SK-N-SH treated with all-trans-retinoic acid at 6 μM for 48 hours (cell line): ENCODE measurements around the gene NME1.

Experiments
- ATAC-seq: fragments of 200-7000 bp; cut with Tn5 transposase; 3 replicates; pipeline ENCODE4 v1.9.1; 2020; ENCODE audit warnings: mild to moderate bottlenecking, moderate library complexity
- ARNTL ChIP-seq: fragments of 450-650 bp; formaldehyde crosslinking; IDR thresholded peaks from 2 replicates; pipeline ENCODE4 v1.5.0; 2020; ENCODE audit warnings: low read depth, mild to moderate bottlenecking, moderate library complexity, borderline replicate concordance
- ESRRG ChIP-seq: fragments of 250-450 bp; sonication (Bioruptor Pico); IDR thresholded peaks from 2 replicates; pipeline ENCODE4 v1.6.1; 2021; ENCODE audit warnings: mild to moderate bottlenecking
- GLIS3 ChIP-seq: fragments of 250-450 bp; sonication (Bioruptor Pico); IDR thresholded peaks from 2 replicates; pipeline ENCODE4 v1.5.0; 2020; ENCODE audit warnings: mild to moderate bottlenecking, moderate library complexity
- ISL1 ChIP-seq: fragments of 250-450 bp; sonication (Bioruptor Pico); IDR thresholded peaks from 2 replicates; pipeline ENCODE4 v2.1.2; 2022; ENCODE audit warnings: mild to moderate bottlenecking, moderate library complexity
- OSR1 ChIP-seq: fragments of 250-450 bp; sonication (Bioruptor Pico); IDR thresholded peaks from 2 replicates; pipeline ENCODE4 v1.8.0; 2022; ENCODE audit warnings: moderate library complexity, mild to moderate bottlenecking, inconsistent platforms
- RARB ChIP-seq: fragments of 250-450 bp; sonication (Bioruptor Pico); IDR thresholded peaks from 2 replicates; pipeline ENCODE4 v1.8.0; 2021; ENCODE audit warnings: mild to moderate bottlenecking, moderate library complexity
- SNAI2 ChIP-seq: fragments of 250-450 bp; sonication (Bioruptor Pico); IDR thresholded peaks from 2 replicates; pipeline ENCODE4 v1.5.0; 2020; ENCODE audit warnings: mild to moderate bottlenecking, moderate library complexity
- TCF4 ChIP-seq: fragments of 250-450 bp; sonication (Bioruptor Pico); IDR thresholded peaks from 2 replicates; pipeline ENCODE4 v1.8.0; 2021; ENCODE audit warnings: mild to moderate bottlenecking, moderate library complexity, borderline replicate concordance
- TOX ChIP-seq: fragments of 250-450 bp; sonication (Bioruptor Pico); IDR thresholded peaks from 2 replicates; pipeline ENCODE4 v1.8.0; 2021; ENCODE audit warnings: mild to moderate bottlenecking, moderate library complexity, borderline replicate concordance
- ZC3H10 ChIP-seq: fragments of 250-450 bp; sonication (Bioruptor Pico); IDR thresholded peaks from 2 replicates; pipeline ENCODE4 v1.5.1; 2021; ENCODE audit warnings: mild to moderate bottlenecking, moderate library complexity
- ZFP3 ChIP-seq: fragments of 250-450 bp; sonication (Bioruptor Pico); IDR thresholded peaks from 2 replicates; pipeline ENCODE4 v1.5.0; 2020; ENCODE audit warnings: mild to moderate bottlenecking, moderate library complexity
- ZFP30 ChIP-seq: fragments of 450-650 bp; formaldehyde crosslinking; IDR thresholded peaks from 2 replicates; pipeline ENCODE4 v1.5.0; 2022; ENCODE audit warnings: mild to moderate bottlenecking, moderate library complexity
- ZNF565 ChIP-seq: fragments of 450-650 bp; formaldehyde crosslinking; conservative IDR thresholded peaks from 2 replicates; pipeline ENCODE4 v1.5.0; 2020; ENCODE audit warnings: low read depth, mild to moderate bottlenecking, moderate library complexity
- ZNF70 ChIP-seq: fragments of 450-650 bp; formaldehyde crosslinking; IDR thresholded peaks from 2 replicates; pipeline ENCODE4 v1.5.0; 2020; ENCODE audit warnings: mild to moderate bottlenecking, moderate library complexity
- ZNF8 ChIP-seq: fragments of 450-650 bp; formaldehyde crosslinking; IDR thresholded peaks from 2 replicates; pipeline ENCODE4 v1.5.0; 2020; ENCODE audit warnings: mild to moderate bottlenecking, moderate library complexity
- TF ChIP-seq, protein P1 (sequence below): fragments of 250-450 bp; sonication (Bioruptor Pico); IDR thresholded peaks from 2 replicates; pipeline ENCODE4 v1.5.1; 2020; ENCODE audit warnings: low read depth, mild to moderate bottlenecking, moderate library complexity
- TF ChIP-seq, protein P2 (sequence below): fragments of 250-450 bp; sonication (Bioruptor Pico); IDR thresholded peaks from 2 replicates; pipeline ENCODE4 v1.5.1; 2021; ENCODE audit warnings: mild to moderate bottlenecking, moderate library complexity
- TF ChIP-seq, protein P3 (sequence below): fragments of 250-450 bp; sonication (Bioruptor Pico); IDR thresholded peaks from 2 replicates; pipeline ENCODE4 v1.5.0; 2020; ENCODE audit warnings: mild to moderate bottlenecking, moderate library complexity
- TF ChIP-seq, protein P4 (sequence below): fragments of 250-450 bp; sonication (Bioruptor Pico); IDR thresholded peaks from 2 replicates; pipeline ENCODE4 v1.8.0; 2020; ENCODE audit warnings: mild to moderate bottlenecking, moderate library complexity, borderline replicate concordance
- TF ChIP-seq, protein P5 (sequence below): fragments of 250-450 bp; sonication (Bioruptor Pico); IDR thresholded peaks from 2 replicates; pipeline ENCODE4 v1.8.0; 2021; ENCODE audit warnings: low read depth, mild to moderate bottlenecking, moderate library complexity, borderline replicate concordance

NME1 gene

DNA sequence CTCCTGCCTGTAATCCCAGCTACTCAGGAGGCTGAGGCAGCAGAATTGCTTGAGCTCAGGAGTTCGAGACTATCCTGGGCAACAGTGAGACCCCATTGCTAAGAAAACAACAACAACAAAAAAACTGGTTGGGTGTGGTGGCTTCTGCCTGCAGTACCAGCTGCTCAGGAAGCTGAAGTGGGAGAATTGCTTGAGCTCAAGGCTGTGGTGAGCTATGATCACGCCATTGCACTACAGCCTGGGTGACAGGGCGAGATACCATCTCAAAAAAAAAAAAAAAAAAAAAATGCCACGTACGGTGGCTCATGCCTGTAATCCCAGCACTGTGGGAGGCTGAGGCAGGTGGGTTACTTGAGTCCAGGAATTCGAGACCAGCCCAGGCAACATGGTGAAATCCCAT, 46.9 kb downstream of the NME1 start:
- TF ChIP-seq TOX (no peak), ISL1 (CRISPR knock-in tag) (no peak), ZNF70 (CRISPR knock-in tag) (no peak), GLIS3 (CRISPR knock-in tag) (no peak)
- no peak for ATAC-seq

DNA sequence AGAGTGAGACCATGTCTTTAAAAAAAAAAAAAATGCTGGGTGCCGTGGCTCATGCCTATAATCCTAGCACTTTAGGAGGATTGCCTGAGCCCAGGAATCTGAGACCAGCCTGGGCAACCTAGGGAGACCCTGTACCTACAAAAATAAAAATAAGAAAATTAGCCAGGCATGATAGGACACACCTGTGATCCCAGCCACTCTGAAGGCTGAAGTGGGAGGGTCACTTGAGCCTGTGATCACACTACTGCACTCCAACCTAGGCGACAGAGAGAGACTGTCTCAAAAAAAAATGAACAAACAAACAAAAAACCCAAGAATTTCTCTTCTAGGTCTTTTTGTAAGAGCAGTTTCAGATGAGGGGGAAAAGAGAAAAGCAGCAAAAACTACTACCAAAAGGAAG, 47.5 kb downstream of the NME1 start:
- no peak for TF ChIP-seq GLIS3 (CRISPR knock-in tag)
- TF ChIP-seq, protein P1, sequence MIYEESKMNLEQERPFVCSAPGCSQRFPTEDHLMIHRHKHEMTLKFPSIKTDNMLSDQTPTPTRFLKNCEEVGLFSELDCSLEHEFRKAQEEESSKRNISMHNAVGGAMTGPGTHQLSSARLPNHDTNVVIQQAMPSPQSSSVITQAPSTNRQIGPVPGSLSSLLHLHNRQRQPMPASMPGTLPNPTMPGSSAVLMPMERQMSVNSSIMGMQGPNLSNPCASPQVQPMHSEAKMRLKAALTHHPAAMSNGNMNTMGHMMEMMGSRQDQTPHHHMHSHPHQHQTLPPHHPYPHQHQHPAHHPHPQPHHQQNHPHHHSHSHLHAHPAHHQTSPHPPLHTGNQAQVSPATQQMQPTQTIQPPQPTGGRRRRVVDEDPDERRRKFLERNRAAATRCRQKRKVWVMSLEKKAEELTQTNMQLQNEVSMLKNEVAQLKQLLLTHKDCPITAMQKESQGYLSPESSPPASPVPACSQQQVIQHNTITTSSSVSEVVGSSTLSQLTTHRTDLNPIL: no peak
- TF ChIP-seq ZC3H10 (CRISPR knock-in tag): no peak
- no peak for TF ChIP-seq OSR1 (CRISPR knock-in tag)
- TF ChIP-seq RARB: no peak
- TF ChIP-seq ZNF565: no peak
- TF ChIP-seq, protein P2, sequence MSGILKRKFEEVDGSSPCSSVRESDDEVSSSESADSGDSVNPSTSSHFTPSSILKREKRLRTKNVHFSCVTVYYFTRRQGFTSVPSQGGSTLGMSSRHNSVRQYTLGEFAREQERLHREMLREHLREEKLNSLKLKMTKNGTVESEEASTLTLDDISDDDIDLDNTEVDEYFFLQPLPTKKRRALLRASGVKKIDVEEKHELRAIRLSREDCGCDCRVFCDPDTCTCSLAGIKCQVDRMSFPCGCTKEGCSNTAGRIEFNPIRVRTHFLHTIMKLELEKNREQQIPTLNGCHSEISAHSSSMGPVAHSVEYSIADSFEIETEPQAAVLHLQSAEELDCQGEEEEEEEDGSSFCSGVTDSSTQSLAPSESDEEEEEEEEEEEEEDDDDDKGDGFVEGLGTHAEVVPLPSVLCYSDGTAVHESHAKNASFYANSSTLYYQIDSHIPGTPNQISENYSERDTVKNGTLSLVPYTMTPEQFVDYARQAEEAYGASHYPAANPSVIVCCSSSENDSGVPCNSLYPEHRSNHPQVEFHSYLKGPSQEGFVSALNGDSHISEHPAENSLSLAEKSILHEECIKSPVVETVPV (CRISPR knock-in tag): no peak
- TF ChIP-seq, protein P3, sequence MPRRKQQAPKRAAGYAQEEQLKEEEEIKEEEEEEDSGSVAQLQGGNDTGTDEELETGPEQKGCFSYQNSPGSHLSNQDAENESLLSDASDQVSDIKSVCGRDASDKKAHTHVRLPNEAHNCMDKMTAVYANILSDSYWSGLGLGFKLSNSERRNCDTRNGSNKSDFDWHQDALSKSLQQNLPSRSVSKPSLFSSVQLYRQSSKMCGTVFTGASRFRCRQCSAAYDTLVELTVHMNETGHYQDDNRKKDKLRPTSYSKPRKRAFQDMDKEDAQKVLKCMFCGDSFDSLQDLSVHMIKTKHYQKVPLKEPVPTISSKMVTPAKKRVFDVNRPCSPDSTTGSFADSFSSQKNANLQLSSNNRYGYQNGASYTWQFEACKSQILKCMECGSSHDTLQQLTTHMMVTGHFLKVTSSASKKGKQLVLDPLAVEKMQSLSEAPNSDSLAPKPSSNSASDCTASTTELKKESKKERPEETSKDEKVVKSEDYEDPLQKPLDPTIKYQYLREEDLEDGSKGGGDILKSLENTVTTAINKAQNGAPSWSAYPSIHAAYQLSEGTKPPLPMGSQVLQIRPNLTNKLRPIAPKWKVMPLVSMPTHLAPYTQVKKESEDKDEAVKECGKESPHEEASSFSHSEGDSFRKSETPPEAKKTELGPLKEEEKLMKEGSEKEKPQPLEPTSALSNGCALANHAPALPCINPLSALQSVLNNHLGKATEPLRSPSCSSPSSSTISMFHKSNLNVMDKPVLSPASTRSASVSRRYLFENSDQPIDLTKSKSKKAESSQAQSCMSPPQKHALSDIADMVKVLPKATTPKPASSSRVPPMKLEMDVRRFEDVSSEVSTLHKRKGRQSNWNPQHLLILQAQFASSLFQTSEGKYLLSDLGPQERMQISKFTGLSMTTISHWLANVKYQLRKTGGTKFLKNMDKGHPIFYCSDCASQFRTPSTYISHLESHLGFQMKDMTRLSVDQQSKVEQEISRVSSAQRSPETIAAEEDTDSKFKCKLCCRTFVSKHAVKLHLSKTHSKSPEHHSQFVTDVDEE (CRISPR knock-in tag): no peak
- no peak for TF ChIP-seq SNAI2
- TF ChIP-seq ISL1 (CRISPR knock-in tag): no peak
- TF ChIP-seq, protein P4, sequence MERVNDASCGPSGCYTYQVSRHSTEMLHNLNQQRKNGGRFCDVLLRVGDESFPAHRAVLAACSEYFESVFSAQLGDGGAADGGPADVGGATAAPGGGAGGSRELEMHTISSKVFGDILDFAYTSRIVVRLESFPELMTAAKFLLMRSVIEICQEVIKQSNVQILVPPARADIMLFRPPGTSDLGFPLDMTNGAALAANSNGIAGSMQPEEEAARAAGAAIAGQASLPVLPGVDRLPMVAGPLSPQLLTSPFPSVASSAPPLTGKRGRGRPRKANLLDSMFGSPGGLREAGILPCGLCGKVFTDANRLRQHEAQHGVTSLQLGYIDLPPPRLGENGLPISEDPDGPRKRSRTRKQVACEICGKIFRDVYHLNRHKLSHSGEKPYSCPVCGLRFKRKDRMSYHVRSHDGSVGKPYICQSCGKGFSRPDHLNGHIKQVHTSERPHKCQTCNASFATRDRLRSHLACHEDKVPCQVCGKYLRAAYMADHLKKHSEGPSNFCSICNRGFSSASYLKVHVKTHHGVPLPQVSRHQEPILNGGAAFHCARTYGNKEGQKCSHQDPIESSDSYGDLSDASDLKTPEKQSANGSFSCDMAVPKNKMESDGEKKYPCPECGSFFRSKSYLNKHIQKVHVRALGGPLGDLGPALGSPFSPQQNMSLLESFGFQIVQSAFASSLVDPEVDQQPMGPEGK (CRISPR knock-in tag): no peak
- TF ChIP-seq TOX: no peak
- no peak for TF ChIP-seq TCF4
- no peak for TF ChIP-seq ZFP30 (CRISPR knock-in tag)
- TF ChIP-seq ZNF8 (CRISPR knock-in tag): no peak
- TF ChIP-seq ZFP3 (CRISPR knock-in tag): no peak
- no peak for TF ChIP-seq ESRRG
- no peak for ATAC-seq

DNA sequence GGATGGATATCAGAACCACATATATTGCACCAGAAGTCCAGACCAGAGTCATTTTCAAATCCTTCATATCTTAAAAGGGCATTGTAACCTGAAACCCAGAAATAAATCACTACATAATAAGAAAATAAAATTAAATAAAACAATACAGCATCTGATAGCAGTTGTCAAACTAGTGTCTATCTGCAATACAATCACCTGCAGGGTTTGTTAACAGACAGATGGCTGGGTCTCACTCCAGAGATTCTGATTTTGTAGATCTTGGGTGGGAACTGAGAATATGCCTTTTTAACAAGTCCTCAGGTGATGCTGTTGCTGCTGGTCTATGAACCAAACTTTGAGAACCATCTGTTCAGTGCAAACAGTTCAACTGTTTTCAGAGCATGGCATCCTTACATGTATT, 50.5 kb downstream of the NME1 start:
- TF ChIP-seq ESRRG (no peak), RARB (no peak), ARNTL (CRISPR knock-in tag) (no peak), ISL1 (CRISPR knock-in tag) (no peak), ZNF8 (CRISPR knock-in tag) (no peak), OSR1 (CRISPR knock-in tag) (no peak), GLIS3 (CRISPR knock-in tag) (no peak)
- TF ChIP-seq, protein P2 (CRISPR knock-in tag): no peak
- TF ChIP-seq, protein P5, sequence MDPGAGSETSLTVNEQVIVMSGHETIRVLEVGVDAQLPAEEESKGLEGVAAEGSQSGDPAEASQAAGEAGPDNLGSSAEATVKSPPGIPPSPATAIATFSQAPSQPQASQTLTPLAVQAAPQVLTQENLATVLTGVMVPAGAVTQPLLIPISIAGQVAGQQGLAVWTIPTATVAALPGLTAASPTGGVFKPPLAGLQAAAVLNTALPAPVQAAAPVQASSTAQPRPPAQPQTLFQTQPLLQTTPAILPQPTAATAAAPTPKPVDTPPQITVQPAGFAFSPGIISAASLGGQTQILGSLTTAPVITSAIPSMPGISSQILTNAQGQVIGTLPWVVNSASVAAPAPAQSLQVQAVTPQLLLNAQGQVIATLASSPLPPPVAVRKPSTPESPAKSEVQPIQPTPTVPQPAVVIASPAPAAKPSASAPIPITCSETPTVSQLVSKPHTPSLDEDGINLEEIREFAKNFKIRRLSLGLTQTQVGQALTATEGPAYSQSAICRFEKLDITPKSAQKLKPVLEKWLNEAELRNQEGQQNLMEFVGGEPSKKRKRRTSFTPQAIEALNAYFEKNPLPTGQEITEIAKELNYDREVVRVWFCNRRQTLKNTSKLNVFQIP: no peak
- TF ChIP-seq, all 23 proteins: peak for 0
- no peak for ATAC-seq
